ENCODE results near the gene HOXB8.

- no peak for TF ChIP-seq POLR2AphosphoS5 (IDR thresholded peaks at IDR 0.05; ENCODE audit: borderline replicate concordance, low read depth, low read length)
- TF ChIP-seq EZH2 (IDR thresholded peaks at IDR 0.05): no peak
Measured at GRCh38 chr17:48597528-48597777, 17.6 kb downstream of the HOXB8 start.
